Smooth muscle cell (in vitro differentiated cells): ENCODE data around the gene MTHFSD. TPM values are rescaled to one million over a fixed set of nuclear protein-coding genes. Genes with fewer than 3 reads are reported as not detected.

ENCODE experiments used
- DNase-seq: peaks from one replicate; lab custom pipeline; 2025; ENCODE audit not compliant: unreplicated experiment; lab: John Stamatoyannopoulos, UW
- H2AFZ ChIP-seq: fragments of 200-600 bp; sonication (generic); 2 replicates; pipeline ENCODE4 v1.6.0; 2016; ENCODE audit warnings: antibody characterized with exemption, low read depth, mild to moderate bottlenecking
- H3F3A ChIP-seq: fragments of 200-600 bp; sonication (generic); 2 replicates; pipeline ENCODE4 v1.6.0; 2017; ENCODE audit warnings: antibody characterized with exemption, low read depth
- H3K27ac ChIP-seq: fragments of 200-600 bp; sonication (generic); 2 replicates; pipeline ENCODE4 v1.5.1; 2016; ENCODE audit warnings: low read depth, mild to moderate bottlenecking
- H3K27me3 ChIP-seq: fragments of 200-600 bp; sonication (generic); 2 replicates; pipeline ENCODE4 v1.6.1; 2016; ENCODE audit warnings: low read depth, mild to moderate bottlenecking
- H3K36me3 ChIP-seq: fragments of 200-600 bp; sonication (generic); 2 replicates; pipeline ENCODE4 v1.5.1; 2016; ENCODE audit warnings: low read depth
- H3K4me1 ChIP-seq: fragments of 200-600 bp; sonication (generic); 2 replicates; pipeline ENCODE4 v1.5.1; 2016; ENCODE audit warnings: low read depth
- H3K4me2 ChIP-seq: fragments of 200-600 bp; sonication (generic); 2 replicates; pipeline ENCODE4 v1.6.0; 2016; ENCODE audit warnings: mild to moderate bottlenecking
- H3K4me3 ChIP-seq: fragments of 200-600 bp; sonication (generic); 2 replicates; pipeline ENCODE4 v1.5.1; 2016; ENCODE audit warnings: mild to moderate bottlenecking
- H3K79me2 ChIP-seq: fragments of 200-600 bp; sonication (generic); 2 replicates; pipeline ENCODE4 v1.6.0; 2016; ENCODE audit warnings: low read depth, mild to moderate bottlenecking
- H3K9ac ChIP-seq: fragments of 200-600 bp; sonication (generic); 2 replicates; pipeline ENCODE4 v1.6.0; 2016; ENCODE audit warnings: low read depth
- H3K9me3 ChIP-seq: fragments of 200-600 bp; sonication (generic); replicated peaks from 2 replicates; pipeline ENCODE4 v1.5.1; 2016; ENCODE audit warnings: low read depth
- H4K20me1 ChIP-seq: fragments of 200-600 bp; sonication (generic); 2 replicates; pipeline ENCODE4 v1.6.0; 2016; ENCODE audit warnings: low read depth
- CTCF ChIP-seq: fragments of 200-600 bp; sonication (generic); IDR thresholded peaks from 2 replicates; pipeline ENCODE4 v1.5.1; 2017; ENCODE audit warnings: borderline replicate concordance, mild to moderate bottlenecking, antibody characterized with exemption; ENCODE audit not compliant: insufficient read depth, poor library complexity, severe bottlenecking
- WGBS: methylation state at CpG from one replicate; pipeline ENCODE4 v1.1.7; 2016; ENCODE audit warnings: low lambda C conversion rate; 5-methylcytosine and 5-hydroxymethylcytosine counted together
- polyA plus RNA-seq: library from polyadenylated mRNA; unstranded; fragments of >200 nt; fragmentation: Nextera tagmentation; extraction: Ambion mirVana; gene quantifications from 2 replicates; pipeline ENCODE4 v1.2.1, GENCODE V29; 2016
- total RNA-seq: library from RNA; depleted of rRNA; stranded (reverse); fragments of >200 nt; gene quantifications from 2 replicates; pipeline ENCODE4 v1.2.3, GENCODE V29; 2014

The MTHFSD gene
- total and polyA plus RNA-seq, 2 experiments from 2014 or later: 13.3 to 23.0 TPM

GRCh38 chr16:86501989-86502855 is 52.8 kb downstream of the MTHFSD start:
- Histone ChIP-seq H3K9ac (no peak overlapping the region), H3F3A (peaks cover 1% of the 10 kb centered on the region), H3K27ac (no peak overlapping the region), H3K9me3 (no peaks in the 10 kb centered on the region), H3K36me3 (no peaks in the 10 kb centered on the region), H3K27me3 (peaks cover 99% of the 10 kb centered on the region), H4K20me1 (peaks cover 3% of the 10 kb centered on the region), H2AFZ (no peak overlapping the region), H3K4me3 (no peak overlapping the region), H3K79me2 (no peaks in the 10 kb centered on the region), H3K4me1 (peaks cover 25% of the 10 kb centered on the region), H3K4me2 (no peak overlapping the region)
- TF ChIP-seq CTCF: no peak
- DNase-seq: no peak
- 39% methylated on average over 19 of the region's 19 CpGs for WGBS

GRCh38 chr16:86500708-86501510 is 54.1 kb downstream of the MTHFSD start:
- WGBS: 22% methylated on average over 13 of the region's 13 CpGs

GRCh38 chr16:86499889-86500707 is 54.9 kb downstream of the MTHFSD start:
- Histone ChIP-seq H3K9ac (no peak overlapping the region), H2AFZ (no peak overlapping the region), H3K9me3 (no peaks in the 10 kb centered on the region), H3K4me1 (peaks cover 44% of the 10 kb centered on the region), H3K27ac (no peak overlapping the region), H3K79me2 (no peaks in the 10 kb centered on the region), H3K4me3 (no peak overlapping the region), H4K20me1 (peaks cover 3% of the 10 kb centered on the region), H3K36me3 (no peaks in the 10 kb centered on the region), H3K4me2 (no peak overlapping the region), H3F3A (no peaks in the 10 kb centered on the region), H3K27me3 (peaks cover 100% of the 10 kb centered on the region)
- DNase-seq: no peak
- 26% methylated on average over 16 of the region's 16 CpGs for WGBS
- TF ChIP-seq CTCF: no peak

More at GRCh38 chr16:86500708-86501510, 54.1 kb downstream of the MTHFSD start:
- Histone ChIP-seq H3K4me1 (peaks cover 38% of the 10 kb centered on the region), H3K36me3 (no peaks in the 10 kb centered on the region), H3K27ac (no peak overlapping the region), H2AFZ (no peak overlapping the region), H4K20me1 (peaks cover 3% of the 10 kb centered on the region), H3K79me2 (no peaks in the 10 kb centered on the region), H3K9ac (no peak overlapping the region), H3K9me3 (no peaks in the 10 kb centered on the region), H3F3A (no peaks in the 10 kb centered on the region), H3K4me2 (no peak overlapping the region), H3K4me3 (no peak overlapping the region), H3K27me3 (peaks cover 99% of the 10 kb centered on the region)
- no peak for DNase-seq
- TF ChIP-seq CTCF: no peak
